ENCODE results near the gene PGC.

Gene PGC

DNA sequence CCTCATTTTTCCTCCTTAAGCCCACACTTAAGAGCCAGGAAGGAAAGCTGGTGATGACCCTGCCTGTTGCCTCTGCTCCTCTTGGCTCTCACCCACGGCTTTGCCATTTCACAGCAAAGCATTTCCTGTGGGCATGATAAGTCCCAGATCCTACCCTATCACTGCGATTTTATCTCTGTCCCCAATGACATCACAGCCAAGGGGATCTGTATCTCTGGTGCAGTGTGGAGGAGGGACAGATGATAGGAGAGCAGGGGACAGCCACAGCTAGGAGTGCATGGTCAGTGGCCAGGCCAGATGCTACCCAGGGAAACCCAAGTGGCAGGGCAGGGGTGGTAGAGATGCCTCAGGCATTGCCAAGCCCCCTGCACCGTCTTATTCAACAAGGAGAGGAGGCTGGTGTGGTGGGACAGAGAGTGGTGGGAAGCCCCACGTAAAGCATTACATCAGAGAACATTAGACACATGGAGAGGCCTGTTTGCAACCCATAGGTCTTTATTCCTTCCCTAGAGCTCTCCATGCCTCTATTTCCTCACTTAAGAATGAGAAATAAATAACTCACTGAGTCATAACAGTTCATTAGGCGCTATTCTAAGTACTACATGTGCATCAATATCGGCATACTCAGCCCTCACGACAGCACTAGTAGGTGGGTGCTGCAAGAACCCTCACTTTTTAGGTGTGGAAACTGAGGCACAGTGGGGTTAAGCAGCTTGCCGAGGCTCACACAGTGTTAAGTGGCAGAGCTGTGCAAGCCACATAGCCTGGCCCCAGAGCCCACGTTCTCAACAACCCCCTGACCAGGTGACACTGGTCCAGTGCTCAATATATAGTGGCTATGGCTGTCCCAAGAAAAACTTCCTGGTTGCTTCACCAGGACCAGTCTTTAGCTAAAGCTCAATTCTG is 16.4 kb downstream of the PGC start:
- DNase-seq (ENCODE audit: low read depth in 2 of 2), result no peak

GRCh38 chr6:41729624-41730023 is 17.6 kb downstream of the PGC start:
- no peak for DNase-seq (ENCODE audit: low read depth in 2 of 2)

DNA sequence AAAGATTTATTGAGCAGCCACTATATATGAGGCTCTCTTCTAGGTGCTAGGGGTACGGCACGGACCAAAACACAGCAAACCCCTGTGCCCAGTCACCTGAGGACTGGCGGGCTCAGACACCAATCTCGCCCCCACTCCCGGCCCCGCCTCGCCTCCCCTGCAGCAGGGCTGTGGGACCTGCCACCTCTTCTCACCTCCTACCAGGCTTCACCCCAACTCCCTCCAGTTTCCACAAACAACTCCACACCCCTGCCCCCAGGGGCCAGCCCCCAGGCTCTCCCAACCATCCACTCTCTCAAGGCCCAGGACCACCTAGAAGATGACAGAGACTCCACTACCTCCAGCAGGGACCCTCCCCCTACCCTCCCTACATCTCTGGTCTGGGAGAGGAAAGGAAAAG is 18.2 kb downstream of the PGC start:
- DNase-seq (ENCODE audit: low read depth in 2 of 2), result no peak

- DNase-seq (ENCODE audit: low read depth in 2 of 2), result no peak
These were observed 18.9 kb downstream of the PGC start for GRCh38 chr6:41728073-41728936.

DNA sequence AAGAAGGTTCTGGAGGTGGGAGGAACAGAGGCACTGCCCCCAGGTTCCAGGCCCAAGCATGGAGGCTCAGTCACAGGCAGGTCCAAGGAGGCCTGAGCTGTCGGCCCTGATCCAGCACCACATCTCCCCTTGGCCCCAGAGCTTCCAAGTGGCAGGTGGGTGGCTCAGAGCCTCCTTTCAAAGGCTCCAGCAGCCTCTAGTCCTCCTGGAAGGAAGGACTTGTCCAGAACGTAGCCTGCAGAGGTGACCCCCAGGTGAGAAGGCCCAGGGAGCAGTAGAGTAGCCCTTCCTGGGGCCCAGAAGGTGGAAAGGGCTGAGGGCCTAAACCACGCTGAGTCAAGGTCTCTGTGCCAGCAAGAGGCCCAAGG is 19.5 kb downstream of the PGC start:
- no peak for DNase-seq (ENCODE audit: low read depth in 2 of 2)

GRCh38 chr6:41726876-41727275 is 20.3 kb downstream of the PGC start:
- no peak for DNase-seq (ENCODE audit: low read depth in 2 of 2)

DNA sequence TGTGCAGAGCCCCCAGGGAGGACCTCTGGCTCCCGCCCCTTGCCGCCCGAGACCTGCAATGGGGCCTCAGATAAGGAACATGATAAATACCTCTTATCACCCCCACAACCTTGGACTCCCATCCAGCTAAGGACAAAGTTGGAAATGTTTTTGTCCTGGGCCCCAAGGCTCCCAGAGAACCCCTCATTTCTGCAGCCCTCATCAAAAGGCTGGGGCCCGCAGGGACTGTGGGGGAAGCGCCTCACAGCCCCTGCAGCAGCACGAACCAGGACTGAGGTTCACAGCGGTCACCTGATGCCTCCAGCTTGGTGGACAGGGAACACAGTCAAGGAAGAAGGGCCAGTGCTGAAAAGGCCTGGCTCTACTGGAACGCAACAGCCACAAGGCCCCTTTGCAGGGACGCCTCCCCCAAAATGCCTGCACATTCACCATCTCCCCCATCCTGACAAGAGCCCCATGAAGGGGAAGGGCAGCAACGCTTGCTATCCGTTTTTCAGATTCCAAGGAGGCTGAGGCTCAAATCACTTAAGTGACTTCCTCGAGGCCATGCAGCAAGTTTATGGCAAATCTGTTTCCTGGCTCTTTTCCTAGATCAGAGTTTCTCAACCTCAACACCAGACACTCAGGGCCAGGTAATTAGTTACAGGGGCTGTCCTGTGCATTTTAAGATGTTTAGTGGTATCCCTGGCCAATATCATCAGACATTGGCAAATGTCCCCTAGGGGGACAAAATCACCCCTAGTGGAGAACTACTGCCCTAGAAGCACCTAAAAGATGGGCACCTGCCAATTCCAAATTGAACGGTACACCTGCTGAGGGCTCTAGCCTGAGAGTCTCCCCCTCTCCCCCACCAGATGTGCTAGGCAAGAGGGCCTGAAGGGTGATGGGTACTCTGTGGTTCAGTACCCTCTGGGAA is 22.4 kb downstream of the PGC start:
- DNase-seq (ENCODE audit: low read depth in 2 of 2), result no peak

GRCh38 chr6:41724228-41724580 is 23.0 kb downstream of the PGC start:
- DNase-seq (ENCODE audit: low read depth in 2 of 2), result no peak

DNA sequence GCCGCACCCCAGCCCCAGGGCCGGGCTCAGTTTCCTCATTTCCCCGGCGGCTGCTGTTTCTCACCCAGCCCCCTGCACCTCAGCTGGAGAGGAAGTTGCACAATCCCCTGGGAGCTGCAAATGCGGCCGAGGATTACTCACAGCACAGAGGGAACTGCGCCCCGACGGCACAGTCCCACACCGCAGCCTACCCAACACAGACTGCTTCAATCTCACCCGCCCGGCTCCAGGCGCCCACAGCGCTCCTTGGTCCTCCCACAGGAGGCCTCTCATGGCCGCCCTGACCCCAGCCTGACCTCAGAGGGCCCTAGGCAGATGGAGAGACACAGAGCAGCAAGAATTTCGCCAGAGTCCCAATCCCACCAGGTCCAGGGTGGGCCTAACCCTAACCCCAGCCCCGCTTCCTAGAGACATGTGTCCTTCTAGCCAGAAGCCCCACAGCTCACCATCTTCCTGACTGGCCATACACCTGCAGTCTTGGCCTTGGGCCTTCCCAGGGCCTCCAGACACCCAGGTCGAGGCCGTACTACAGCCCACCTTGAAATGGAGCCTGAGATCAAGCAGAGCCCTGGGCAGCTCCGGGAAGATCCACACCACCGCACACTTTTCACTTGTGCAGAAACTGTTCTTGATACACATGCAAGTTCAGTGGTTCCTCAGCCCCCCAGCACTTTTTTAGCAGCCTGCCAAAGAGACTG is 23.5 kb downstream of the PGC start:
- DNase-seq (ENCODE audit: low read depth in 2 of 2), result no peak

GRCh38 chr6:41722969-41723529 is 24.1 kb downstream of the PGC start:
- DNase-seq (ENCODE audit: low read depth in 2 of 2), result no peak

- DNase-seq (ENCODE audit: low read depth in 2 of 2), result no peak
These were observed 25.8 kb downstream of the PGC start for GRCh38 chr6:41721414-41721813.

GRCh38 chr6:41720783-41721182 is 26.4 kb downstream of the PGC start:
- DNase-seq (ENCODE audit: low read depth in 2 of 2), result no peak

DNA sequence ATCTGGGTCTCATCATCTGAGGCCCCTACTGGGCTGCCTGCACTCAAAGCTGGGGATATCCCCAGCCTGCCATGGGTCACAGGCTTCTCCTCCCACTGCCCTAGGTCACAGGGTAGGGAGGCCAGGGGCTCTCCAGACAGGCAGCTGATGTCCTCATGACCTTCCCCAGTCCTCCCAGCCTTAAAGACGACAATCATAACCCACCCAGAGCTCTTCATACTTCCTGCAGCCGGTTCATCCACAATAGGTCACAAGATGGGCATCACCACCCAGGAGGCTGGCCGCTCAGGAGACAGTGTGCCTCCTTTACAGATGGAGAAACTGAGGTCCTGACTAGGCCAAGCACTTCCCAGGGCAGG is 27.0 kb downstream of the PGC start:
- DNase-seq (ENCODE audit: low read depth in 2 of 2), result no peak

DNA sequence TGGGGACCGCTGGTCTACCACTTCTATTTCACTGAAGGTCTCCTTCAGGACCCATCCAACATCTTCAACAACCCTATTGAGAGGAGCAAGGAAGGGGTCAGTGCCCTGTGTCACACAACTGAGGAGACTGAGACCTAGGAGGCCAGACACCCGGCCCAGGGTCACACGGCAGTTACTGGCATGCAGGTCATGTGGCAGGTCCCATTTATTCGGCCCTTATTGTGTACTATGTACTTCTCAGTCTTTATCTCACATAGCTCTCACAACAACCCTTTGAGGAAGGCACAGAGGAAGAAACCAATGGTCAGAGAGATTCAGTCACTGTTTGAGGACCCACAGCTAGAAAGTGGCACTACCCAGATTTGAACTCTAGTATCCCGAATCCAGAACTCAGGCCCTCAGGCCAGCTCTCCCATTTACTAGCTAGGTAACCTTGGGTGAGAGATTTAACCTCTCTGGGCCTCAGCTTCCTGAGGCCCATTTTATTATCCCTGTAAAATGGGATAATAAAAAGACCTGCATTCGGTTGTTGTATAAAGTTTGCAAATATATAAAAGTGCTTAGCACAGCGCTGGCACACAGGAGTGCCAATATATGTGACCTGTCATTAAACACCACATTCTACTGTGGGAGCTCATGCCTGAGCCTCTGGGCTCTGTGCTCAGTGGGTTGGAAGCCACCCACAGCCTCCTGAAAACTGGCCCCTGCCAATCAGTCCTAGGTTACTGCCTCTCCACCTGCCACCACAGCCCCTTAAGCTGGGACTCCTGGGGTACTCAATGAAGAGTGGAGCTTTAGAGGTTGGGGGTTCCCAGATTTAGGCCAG is 27.5 kb downstream of the PGC start:
- no peak for DNase-seq (ENCODE audit: low read depth in 2 of 2)

DNA sequence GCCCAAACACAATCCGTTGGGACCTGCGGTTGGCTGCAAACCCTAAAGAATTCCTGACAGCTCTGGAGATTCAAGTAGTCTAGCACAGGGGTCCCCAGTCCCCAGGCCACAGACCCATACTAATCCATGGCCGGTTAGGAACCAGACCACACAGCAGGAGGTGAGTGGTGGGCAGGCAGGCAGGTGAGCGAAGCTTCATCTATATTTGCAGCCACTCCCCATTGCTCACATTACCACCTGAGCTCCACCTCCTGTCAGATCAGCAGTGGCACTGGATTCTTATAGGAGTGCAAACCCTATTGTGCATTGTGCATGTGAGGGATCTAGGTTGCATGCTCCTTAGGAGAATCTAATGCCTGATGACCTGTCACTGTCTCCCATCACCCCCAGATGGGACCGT is 28.4 kb downstream of the PGC start:
- DNase-seq (ENCODE audit: low read depth in 2 of 2), result no peak

DNA sequence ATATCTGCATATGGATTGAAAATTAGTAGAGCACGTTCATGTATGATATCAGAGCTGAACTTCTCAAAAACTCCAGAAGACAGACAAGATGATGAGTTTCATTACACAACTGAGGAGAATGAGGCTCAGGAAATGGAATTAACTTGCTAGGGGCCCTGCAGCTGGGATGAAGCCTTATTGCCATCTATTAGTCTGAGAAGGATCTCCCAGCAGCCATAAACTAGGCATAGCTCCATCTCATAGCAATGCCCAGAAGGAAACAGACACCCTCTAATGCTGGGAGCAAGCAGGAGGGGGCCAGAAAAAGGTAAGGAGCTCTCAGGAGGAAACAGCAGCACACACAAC is 29.8 kb downstream of the PGC start:
- no peak for DNase-seq (ENCODE audit: low read depth in 2 of 2)

- no peak for DNase-seq (ENCODE audit: low read depth in 2 of 2)
These were observed 30.4 kb downstream of the PGC start for GRCh38 chr6:41716516-41717391.

GRCh38 chr6:41715795-41716515 is 31.2 kb downstream of the PGC start:
- no peak for DNase-seq (ENCODE audit: low read depth in 2 of 2)
